AG09309 (cell line): ENCODE results near the gene RPA4.
"Not testable (repeated sequence)": the region's sequence is repeated elsewhere in the genome, so short reads cannot be mapped to it uniquely, and the experiment has no call there.

Experiments
- DNase-seq: peaks from one replicate; pipeline ENCODE4 v3.0.0-alpha.2; 2010; ENCODE audit warnings: low read depth
- H3K4me3 ChIP-seq: 2 replicates; pipeline ENCODE4 v1.5.1; 2011; ENCODE audit warnings: mild to moderate bottlenecking, low read depth, low read length, moderate library complexity; ENCODE audit not compliant: control insufficient read depth
- CTCF ChIP-seq: IDR thresholded peaks from 2 replicates; pipeline ENCODE4 v1.5.1; 2011; ENCODE audit warnings: mild to moderate bottlenecking, low read depth, low read length, inconsistent platforms; ENCODE audit not compliant: insufficient read depth, control insufficient read depth; ENCODE audit errors: missing control alignments

RPA4 gene

GRCh38 chrX:96843566-96843965 is 40.1 kb upstream of the RPA4 start:
- TF ChIP-seq CTCF: peak; percentile 28
- no peak for DNase-seq
- H3K4me3 ChIP-seq: no peak overlapping the region

- no peak for DNase-seq
Measured at GRCh38 chrX:96846841-96847240, 36.9 kb upstream of the RPA4 start.

GRCh38 chrX:96859422-96859821 is 24.3 kb upstream of the RPA4 start:
- H3K4me3 ChIP-seq, DNase-seq: not testable (repeated sequence)

More at GRCh38 chrX:96846841-96847240, 36.9 kb upstream of the RPA4 start:
- no peak overlapping the region for H3K4me3 ChIP-seq
- TF ChIP-seq CTCF: no peak

GRCh38 chrX:96861218-96861617 is 22.5 kb upstream of the RPA4 start:
- TF ChIP-seq CTCF: no peak
- DNase-seq: no peak
- H3K4me3 ChIP-seq: no peak overlapping the region

- TF ChIP-seq CTCF: no peak
- DNase-seq: no peak
Measured at GRCh38 chrX:96861661-96862060, 22.0 kb upstream of the RPA4 start.

GRCh38 chrX:96884027-96884426 is 319 bp downstream of the RPA4 start:
- TF ChIP-seq CTCF: no peak
- no peak overlapping the region for H3K4me3 ChIP-seq
- DNase-seq: no peak

More at GRCh38 chrX:96861661-96862060, 22.0 kb upstream of the RPA4 start:
- H3K4me3 ChIP-seq: no peak overlapping the region

- TF ChIP-seq CTCF: no peak
- no peak overlapping the region for H3K4me3 ChIP-seq
- DNase-seq: no peak
Measured at GRCh38 chrX:96889726-96890125, 6.0 kb downstream of the RPA4 start.
